Measurements from ENCODE around the gene RRAGD.

Gene RRAGD

DNA sequence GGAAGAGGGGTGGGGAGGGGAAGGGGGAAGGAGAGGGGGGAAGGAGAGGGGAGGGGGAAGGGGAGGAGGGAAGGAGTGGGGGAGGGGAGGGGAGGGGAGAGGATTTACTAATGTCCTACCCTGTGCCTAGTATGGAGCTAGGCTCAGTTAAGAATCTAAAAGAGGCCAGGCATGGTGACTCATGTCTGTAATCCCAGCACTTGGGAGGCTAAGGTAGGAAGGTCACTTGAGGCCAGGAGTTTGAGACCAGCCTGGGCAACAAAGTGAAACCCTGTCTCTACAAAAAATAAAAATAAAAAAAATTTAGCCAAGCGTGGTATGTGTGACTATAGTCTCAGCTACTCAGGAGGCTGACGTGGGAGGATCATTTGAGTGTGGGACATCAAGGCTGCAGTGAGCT lies 72.5 kb downstream of the RRAGD start:
- peaks cover 86% of the 10 kb centered on the region for H3K79me2 ChIP-seq (ENCODE audit: insufficient read depth, low read length)
- no peaks in the 10 kb centered on the region for H3K27me3 ChIP-seq (ENCODE audit: low read length)
- no peaks in the 10 kb centered on the region for H3K9me3 ChIP-seq (ENCODE audit: insufficient read depth, low read length)
- TF ChIP-seq EZH2phosphoT487 (conservative IDR thresholded peaks at IDR 0.05; ENCODE audit: low read length), result no peak
- H2AFZ ChIP-seq (ENCODE audit: low read depth, low read length, severe bottlenecking), result no peak overlapping the region
- no peak overlapping the region for H3K9ac ChIP-seq (ENCODE audit: low read length)
- peaks cover 50% of the 10 kb centered on the region for H3F3A ChIP-seq (ENCODE audit: insufficient read depth)
- H4K20me1 ChIP-seq (ENCODE audit: low read depth, low read length), result peaks cover 34% of the 10 kb centered on the region
- peaks cover 75% of the 10 kb centered on the region for H3K36me3 ChIP-seq (ENCODE audit: low read length)
- H3K27ac ChIP-seq (ENCODE audit: low read depth, low read length), result no peak overlapping the region
- H3K4me2 ChIP-seq (ENCODE audit: low read depth, low read length, poor library complexity, severe bottlenecking), result no peak overlapping the region
- H3K4me3 ChIP-seq (ENCODE audit: insufficient read depth, low read length, poor library complexity, severe bottlenecking), result no peak overlapping the region
- H3K9me2 ChIP-seq (replicated peaks; ENCODE audit: insufficient read depth, low read length), result no peaks in the 10 kb centered on the region

GRCh38 chr6:89335164-89335563 lies 76.9 kb downstream of the RRAGD start:
- no peaks in the 10 kb centered on the region for H3K27me3 ChIP-seq (ENCODE audit: low read length)
- no peaks in the 10 kb centered on the region for H3K9me3 ChIP-seq (ENCODE audit: insufficient read depth, low read length)
- H3K36me3 ChIP-seq (ENCODE audit: low read length), result peaks cover 79% of the 10 kb centered on the region
- no peak overlapping the region for H3K4me2 ChIP-seq (ENCODE audit: low read depth, low read length, poor library complexity, severe bottlenecking)
- TF ChIP-seq EZH2phosphoT487 (conservative IDR thresholded peaks at IDR 0.05; ENCODE audit: low read length), result no peak
- no peak overlapping the region for H2AFZ ChIP-seq (ENCODE audit: low read depth, low read length, severe bottlenecking)
- no peak overlapping the region for H3K27ac ChIP-seq (ENCODE audit: low read depth, low read length)
- peaks cover 69% of the 10 kb centered on the region for H3K79me2 ChIP-seq (ENCODE audit: insufficient read depth, low read length)
- H3K4me3 ChIP-seq (ENCODE audit: insufficient read depth, low read length, poor library complexity, severe bottlenecking), result no peak overlapping the region
- no peak overlapping the region for H3K9ac ChIP-seq (ENCODE audit: low read length)
- peaks cover 50% of the 10 kb centered on the region for H3F3A ChIP-seq (ENCODE audit: insufficient read depth)
- peaks cover 32% of the 10 kb centered on the region for H4K20me1 ChIP-seq (ENCODE audit: low read depth, low read length)
- no peaks in the 10 kb centered on the region for H3K9me2 ChIP-seq (replicated peaks; ENCODE audit: insufficient read depth, low read length)

- TF ChIP-seq, protein P1, sequence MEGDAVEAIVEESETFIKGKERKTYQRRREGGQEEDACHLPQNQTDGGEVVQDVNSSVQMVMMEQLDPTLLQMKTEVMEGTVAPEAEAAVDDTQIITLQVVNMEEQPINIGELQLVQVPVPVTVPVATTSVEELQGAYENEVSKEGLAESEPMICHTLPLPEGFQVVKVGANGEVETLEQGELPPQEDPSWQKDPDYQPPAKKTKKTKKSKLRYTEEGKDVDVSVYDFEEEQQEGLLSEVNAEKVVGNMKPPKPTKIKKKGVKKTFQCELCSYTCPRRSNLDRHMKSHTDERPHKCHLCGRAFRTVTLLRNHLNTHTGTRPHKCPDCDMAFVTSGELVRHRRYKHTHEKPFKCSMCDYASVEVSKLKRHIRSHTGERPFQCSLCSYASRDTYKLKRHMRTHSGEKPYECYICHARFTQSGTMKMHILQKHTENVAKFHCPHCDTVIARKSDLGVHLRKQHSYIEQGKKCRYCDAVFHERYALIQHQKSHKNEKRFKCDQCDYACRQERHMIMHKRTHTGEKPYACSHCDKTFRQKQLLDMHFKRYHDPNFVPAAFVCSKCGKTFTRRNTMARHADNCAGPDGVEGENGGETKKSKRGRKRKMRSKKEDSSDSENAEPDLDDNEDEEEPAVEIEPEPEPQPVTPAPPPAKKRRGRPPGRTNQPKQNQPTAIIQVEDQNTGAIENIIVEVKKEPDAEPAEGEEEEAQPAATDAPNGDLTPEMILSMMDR (IDR thresholded peaks at IDR 0.05; ENCODE audit: insufficient read depth, low read length, poor library complexity, severe bottlenecking), result no peak
- no peak for TF ChIP-seq EZH2phosphoT487 (conservative IDR thresholded peaks at IDR 0.05; ENCODE audit: low read length)
- Histone ChIP-seq H2AFZ (ENCODE audit: low read depth, low read length, severe bottlenecking) (no peak overlapping the region), H3K36me3 (ENCODE audit: low read length) (peaks cover 87% of the 10 kb centered on the region)
Observed at GRCh38 chr6:89330910-89331309, 81.2 kb downstream of the RRAGD start.

GRCh38 chr6:89328976-89329375 lies 83.1 kb downstream of the RRAGD start:
- TF ChIP-seq EZH2phosphoT487 (conservative IDR thresholded peaks at IDR 0.05; ENCODE audit: low read length), result no peak
- TF ChIP-seq, protein P1 (IDR thresholded peaks at IDR 0.05; ENCODE audit: insufficient read depth, low read length, poor library complexity, severe bottlenecking), result no peak
- peaks cover 25% of the 10 kb centered on the region for H3K79me2 ChIP-seq (ENCODE audit: insufficient read depth, low read length)
- H3K36me3 ChIP-seq (ENCODE audit: low read length), result peaks cover 74% of the 10 kb centered on the region
- no peak overlapping the region for H3K4me2 ChIP-seq (ENCODE audit: low read depth, low read length, poor library complexity, severe bottlenecking)
- no peaks in the 10 kb centered on the region for H3K9me3 ChIP-seq (ENCODE audit: insufficient read depth, low read length)
- peaks cover 30% of the 10 kb centered on the region for H4K20me1 ChIP-seq (ENCODE audit: low read depth, low read length)
- H2AFZ ChIP-seq (ENCODE audit: low read depth, low read length, severe bottlenecking), result no peak overlapping the region
- H3K4me3 ChIP-seq (ENCODE audit: insufficient read depth, low read length, poor library complexity, severe bottlenecking), result no peak overlapping the region
- no peak overlapping the region for H3K27ac ChIP-seq (ENCODE audit: low read depth, low read length)
- no peak overlapping the region for H3K9ac ChIP-seq (ENCODE audit: low read length)
- H3K9me2 ChIP-seq (replicated peaks; ENCODE audit: insufficient read depth, low read length), result no peaks in the 10 kb centered on the region
- peaks cover 87% of the 10 kb centered on the region for H3F3A ChIP-seq (ENCODE audit: insufficient read depth)
- H3K27me3 ChIP-seq (ENCODE audit: low read length), result no peaks in the 10 kb centered on the region

More at GRCh38 chr6:89330910-89331309, 81.2 kb downstream of the RRAGD start:
- Histone ChIP-seq H3K27ac (ENCODE audit: low read depth, low read length) (no peak overlapping the region; the same call in 1 of the 2 replicates), H3F3A (ENCODE audit: insufficient read depth) (peaks cover 80% of the 10 kb centered on the region), H3K79me2 (ENCODE audit: insufficient read depth, low read length) (peaks cover 38% of the 10 kb centered on the region), H3K4me3 (ENCODE audit: insufficient read depth, low read length, poor library complexity, severe bottlenecking) (no peak overlapping the region), H3K4me2 (ENCODE audit: low read depth, low read length, poor library complexity, severe bottlenecking) (no peak overlapping the region), H3K9ac (ENCODE audit: low read length) (no peak overlapping the region), H3K9me3 (ENCODE audit: insufficient read depth, low read length) (no peaks in the 10 kb centered on the region), H3K27me3 (ENCODE audit: low read length) (no peaks in the 10 kb centered on the region), H3K9me2 (replicated peaks; ENCODE audit: insufficient read depth, low read length) (no peaks in the 10 kb centered on the region), H4K20me1 (ENCODE audit: low read depth, low read length) (peaks cover 42% of the 10 kb centered on the region)
